H1 (cell line): ENCODE measurements around the gene SAMD9.

Experiments
- CBX8 ChIP-seq: fragments of 300-800, 300-1000 bp; sonication (generic); IDR thresholded peaks from 2 replicates; pipeline ENCODE4 v1.7.1; 2016; ENCODE audit warnings: low read depth, low read length, borderline replicate concordance
- CEBPB ChIP-seq: IDR thresholded peaks from 2 replicates; pipeline ENCODE4 v1.6.1; 2012; ENCODE audit warnings: low read depth, low read length
- CHD2 ChIP-seq: IDR thresholded peaks from 2 replicates; pipeline ENCODE4 v1.6.1; 2012; ENCODE audit warnings: low read length, improper control_type of control experiment
- EP300 ChIP-seq, 2 experiments: IDR thresholded peaks; 1 replicate in 1 of 2; 2 replicates in 1 of 2; pipeline ENCODE4 v1.6.1; 2011 to 2012; ENCODE audit warnings: low read depth in 2 of 2, low read length in 2 of 2, mild to moderate bottlenecking in 2 of 2, borderline replicate concordance in 1 of 2, inconsistent platforms in 1 of 2, moderate library complexity in 1 of 2
- GABPA ChIP-seq: IDR thresholded peaks from 2 replicates; pipeline ENCODE4 v1.6.1; 2011; ENCODE audit warnings: mild to moderate bottlenecking, low read length, moderate library complexity, borderline replicate concordance; ENCODE audit not compliant: insufficient read depth
- GTF2F1 ChIP-seq: IDR thresholded peaks from 2 replicates; pipeline ENCODE4 v1.6.1; 2012; ENCODE audit warnings: low read depth, low read length, improper control_type of control experiment, borderline replicate concordance
- JUND ChIP-seq: IDR thresholded peaks from 2 replicates; pipeline ENCODE4 v1.6.1; 2011; ENCODE audit warnings: mild to moderate bottlenecking, improper control_type of control experiment, low read length
- POLR2A ChIP-seq, 2 experiments: IDR thresholded peaks; 1 replicate in 1 of 2; 2 replicates in 1 of 2; pipeline ENCODE4 v1.6.1; 2011; ENCODE audit warnings: low read depth in 2 of 2, low read length in 2 of 2, mild to moderate bottlenecking in 2 of 2; ENCODE audit errors: control extremely low read depth in 1 of 2
- POLR2AphosphoS5 ChIP-seq: IDR thresholded peaks from 2 replicates; pipeline ENCODE4 v1.6.1; 2011; ENCODE audit warnings: low read depth, low read length
- RAD21 ChIP-seq, 2 experiments: IDR thresholded peaks in 1 of 2; conservative IDR thresholded peaks in 1 of 2; 2 replicates each; pipeline ENCODE4 v1.6.1; 2011; ENCODE audit warnings: low read depth in 2 of 2, low read length in 2 of 2, improper control_type of control experiment in 1 of 2, inconsistent platforms in 1 of 2, mild to moderate bottlenecking in 1 of 2, moderate library complexity in 1 of 2
- RNF2 ChIP-seq: fragments of 200-900, 300-1000 bp; sonication (generic); IDR thresholded peaks from 2 replicates; pipeline ENCODE4 v1.7.1; 2016; ENCODE audit warnings: borderline replicate concordance, low read depth, mild to moderate bottlenecking, antibody characterized with exemption, low read length; ENCODE audit not compliant: poor library complexity, severe bottlenecking; ENCODE audit errors: missing control alignments
- SUZ12 ChIP-seq: fragments of 200-600 bp; sonication (generic); IDR thresholded peaks from 2 replicates; pipeline ENCODE4 v1.6.1; 2012; ENCODE audit warnings: mild to moderate bottlenecking, inconsistent platforms, low read length, moderate library complexity, mixed read lengths
- TF ChIP-seq, protein P1 (sequence below), 3 experiments: IDR thresholded peaks; 1 replicate in 2 of 3; 2 replicates in 1 of 3; pipeline versions ENCODE4 v1.5.1 to v1.6.1; 2011; ENCODE audit warnings: low read length in 3 of 3, mild to moderate bottlenecking in 3 of 3, inconsistent platforms in 2 of 3, low read depth in 1 of 3, moderate library complexity in 1 of 3; ENCODE audit not compliant: insufficient read depth in 1 of 3; ENCODE audit errors: control extremely low read depth in 1 of 3
- TF ChIP-seq, protein P2 (sequence below): IDR thresholded peaks from 2 replicates; pipeline ENCODE4 v1.6.1; 2011; ENCODE audit warnings: low read depth, mild to moderate bottlenecking, low read length; ENCODE audit not compliant: insufficient read depth

DNA sequence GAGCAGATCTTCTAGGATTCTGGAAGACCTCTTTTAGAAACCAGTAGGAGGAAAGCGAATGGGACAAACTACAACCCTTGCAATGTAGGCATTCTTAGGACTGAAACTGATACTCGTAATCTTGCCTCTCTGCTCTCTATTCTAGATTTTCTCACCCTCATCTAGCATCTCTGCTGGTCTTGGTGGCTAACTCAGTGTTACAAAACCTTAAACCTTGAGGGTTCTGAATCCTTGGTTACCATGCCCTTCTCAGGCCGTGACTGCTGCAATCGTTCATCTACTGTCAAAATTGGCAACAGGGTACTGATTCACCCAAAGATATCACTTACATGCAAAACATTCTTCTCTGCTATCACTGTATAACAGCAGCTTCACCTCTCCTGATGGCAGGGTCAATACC is 55.2 kb downstream of the SAMD9 start:
- TF ChIP-seq, protein P1, sequence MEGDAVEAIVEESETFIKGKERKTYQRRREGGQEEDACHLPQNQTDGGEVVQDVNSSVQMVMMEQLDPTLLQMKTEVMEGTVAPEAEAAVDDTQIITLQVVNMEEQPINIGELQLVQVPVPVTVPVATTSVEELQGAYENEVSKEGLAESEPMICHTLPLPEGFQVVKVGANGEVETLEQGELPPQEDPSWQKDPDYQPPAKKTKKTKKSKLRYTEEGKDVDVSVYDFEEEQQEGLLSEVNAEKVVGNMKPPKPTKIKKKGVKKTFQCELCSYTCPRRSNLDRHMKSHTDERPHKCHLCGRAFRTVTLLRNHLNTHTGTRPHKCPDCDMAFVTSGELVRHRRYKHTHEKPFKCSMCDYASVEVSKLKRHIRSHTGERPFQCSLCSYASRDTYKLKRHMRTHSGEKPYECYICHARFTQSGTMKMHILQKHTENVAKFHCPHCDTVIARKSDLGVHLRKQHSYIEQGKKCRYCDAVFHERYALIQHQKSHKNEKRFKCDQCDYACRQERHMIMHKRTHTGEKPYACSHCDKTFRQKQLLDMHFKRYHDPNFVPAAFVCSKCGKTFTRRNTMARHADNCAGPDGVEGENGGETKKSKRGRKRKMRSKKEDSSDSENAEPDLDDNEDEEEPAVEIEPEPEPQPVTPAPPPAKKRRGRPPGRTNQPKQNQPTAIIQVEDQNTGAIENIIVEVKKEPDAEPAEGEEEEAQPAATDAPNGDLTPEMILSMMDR (IDR thresholded peaks at IDR 0.05; ENCODE audit: control extremely low read depth in 1 of 3, insufficient read depth in 1 of 3, low read depth in 1 of 3, low read length in 3 of 3), result no peak
- TF ChIP-seq GABPA, result no peak
- TF ChIP-seq GTF2F1, result no peak
- no peak for TF ChIP-seq POLR2A (IDR thresholded peaks at IDR 0.05; ENCODE audit: control extremely low read depth in 1 of 2, low read depth in 2 of 2, low read length in 2 of 2)
- TF ChIP-seq, protein P2, sequence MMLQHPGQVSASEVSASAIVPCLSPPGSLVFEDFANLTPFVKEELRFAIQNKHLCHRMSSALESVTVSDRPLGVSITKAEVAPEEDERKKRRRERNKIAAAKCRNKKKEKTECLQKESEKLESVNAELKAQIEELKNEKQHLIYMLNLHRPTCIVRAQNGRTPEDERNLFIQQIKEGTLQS, result no peak
- TF ChIP-seq EP300 (IDR thresholded peaks at IDR 0.05; ENCODE audit: borderline replicate concordance in 1 of 2, low read depth in 2 of 2, low read length in 2 of 2), result no peak
- TF ChIP-seq POLR2AphosphoS5, result no peak
- no peak for TF ChIP-seq RNF2
- no peak for TF ChIP-seq CBX8
- TF ChIP-seq SUZ12, result no peak
- TF ChIP-seq RAD21 (IDR thresholded peaks at IDR 0.05 in 1 of 2, conservative IDR thresholded peaks at IDR 0.05 in 1 of 2; ENCODE audit: low read depth in 2 of 2, low read length in 2 of 2), result no peak
- TF ChIP-seq CEBPB, result no peak
- no peak for TF ChIP-seq CHD2
- no peak for TF ChIP-seq JUND
